ENCODE measurements around the gene SMC2.

DNA sequence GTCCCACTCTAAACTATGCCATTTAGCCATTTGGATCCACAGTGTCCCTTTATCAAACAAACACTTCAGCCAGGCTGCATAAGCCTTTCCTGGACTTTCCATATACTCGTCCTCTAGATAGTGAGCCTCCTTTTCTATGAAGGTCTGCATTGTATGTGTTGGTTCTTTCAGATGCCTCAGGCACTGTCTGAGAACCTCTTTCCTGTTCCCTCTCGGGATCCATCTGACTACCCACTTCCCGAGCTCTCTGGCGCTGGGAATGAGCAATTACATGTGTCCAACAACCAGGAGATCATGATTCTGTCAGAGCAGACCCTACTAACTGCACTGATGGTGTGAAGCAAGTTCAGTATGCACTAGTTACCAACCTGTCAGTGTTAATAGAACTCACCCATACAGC, 14.2 kb downstream of the SMC2 start:
- TF ChIP-seq, protein P1, sequence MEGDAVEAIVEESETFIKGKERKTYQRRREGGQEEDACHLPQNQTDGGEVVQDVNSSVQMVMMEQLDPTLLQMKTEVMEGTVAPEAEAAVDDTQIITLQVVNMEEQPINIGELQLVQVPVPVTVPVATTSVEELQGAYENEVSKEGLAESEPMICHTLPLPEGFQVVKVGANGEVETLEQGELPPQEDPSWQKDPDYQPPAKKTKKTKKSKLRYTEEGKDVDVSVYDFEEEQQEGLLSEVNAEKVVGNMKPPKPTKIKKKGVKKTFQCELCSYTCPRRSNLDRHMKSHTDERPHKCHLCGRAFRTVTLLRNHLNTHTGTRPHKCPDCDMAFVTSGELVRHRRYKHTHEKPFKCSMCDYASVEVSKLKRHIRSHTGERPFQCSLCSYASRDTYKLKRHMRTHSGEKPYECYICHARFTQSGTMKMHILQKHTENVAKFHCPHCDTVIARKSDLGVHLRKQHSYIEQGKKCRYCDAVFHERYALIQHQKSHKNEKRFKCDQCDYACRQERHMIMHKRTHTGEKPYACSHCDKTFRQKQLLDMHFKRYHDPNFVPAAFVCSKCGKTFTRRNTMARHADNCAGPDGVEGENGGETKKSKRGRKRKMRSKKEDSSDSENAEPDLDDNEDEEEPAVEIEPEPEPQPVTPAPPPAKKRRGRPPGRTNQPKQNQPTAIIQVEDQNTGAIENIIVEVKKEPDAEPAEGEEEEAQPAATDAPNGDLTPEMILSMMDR (IDR thresholded peaks at IDR 0.05), result no peak
- TF ChIP-seq NFE2L2 (conservative IDR thresholded peaks at IDR 0.05; ENCODE audit: low read length) (no peak), CEBPB (IDR thresholded peaks at IDR 0.05) (no peak), POLR2A (IDR thresholded peaks at IDR 0.05; ENCODE audit: low read length) (no peak), EP300 (IDR thresholded peaks at IDR 0.05) (no peak), TP53 (CRISPR knock-in tag; IDR thresholded peaks at IDR 0.05) (no peak), ZFP36 (IDR thresholded peaks at IDR 0.05; ENCODE audit: borderline replicate concordance, partially characterized antibody) (no peak), RARB (CRISPR knock-in tag; IDR thresholded peaks at IDR 0.05) (no peak), RAD21 (conservative IDR thresholded peaks at IDR 0.05 in 1 of 2, IDR thresholded peaks at IDR 0.05 in 1 of 2) (no peak)

All from A549 (cell line).